Parathyroid adenoma (tissue), 2 donors: ENCODE results near the gene PNPO.

Experiments
- H2AFZ ChIP-seq: fragments of 300-600 bp; sonication (generic); one replicate; pipeline ENCODE4 v1.7.0; 2017; ENCODE audit warnings: antibody characterized with exemption, mild to moderate bottlenecking
- H3K27ac ChIP-seq: fragments of 300-600 bp; sonication (generic); one replicate; pipeline ENCODE4 v1.7.0; 2017
- H3K27me3 ChIP-seq: fragments of 300-600 bp; sonication (generic); one replicate; pipeline ENCODE4 v1.7.0; 2017; ENCODE audit warnings: low read length; ENCODE audit not compliant: control insufficient read depth, insufficient read depth
- H3K36me3 ChIP-seq: fragments of 300-600 bp; sonication (generic); one replicate; pipeline ENCODE4 v1.7.0; 2017; ENCODE audit warnings: low read length; ENCODE audit not compliant: control insufficient read depth, insufficient read depth
- H3K4me1 ChIP-seq: fragments of 300-600 bp; sonication (generic); one replicate; pipeline ENCODE4 v1.7.0; 2017; ENCODE audit warnings: control low read depth
- H3K4me2 ChIP-seq: fragments of 300-600 bp; sonication (generic); one replicate; pipeline ENCODE4 v1.7.0; 2017; ENCODE audit warnings: low read length
- H3K4me3 ChIP-seq: fragments of 300-600 bp; sonication (generic); one replicate; pipeline ENCODE4 v1.7.0; 2017; ENCODE audit warnings: low read depth, low read length
- H3K79me2 ChIP-seq: fragments of 300-600 bp; sonication (generic); one replicate; pipeline ENCODE4 v1.7.0; 2017; ENCODE audit warnings: control low read depth
- H3K9ac ChIP-seq: fragments of 300-600 bp; sonication (generic); one replicate; pipeline ENCODE4 v1.7.0; 2017; ENCODE audit warnings: mild to moderate bottlenecking
- H3K9me3 ChIP-seq: fragments of 300-600 bp; sonication (generic); one replicate; pipeline ENCODE4 v1.7.0; 2017; ENCODE audit warnings: low read length; ENCODE audit not compliant: control insufficient read depth
- TF ChIP-seq, protein P1 (sequence below): fragments of 300-600 bp; sonication (generic); IDR thresholded peaks from one replicate; pipeline ENCODE4 v1.7.0; 2017; ENCODE audit warnings: antibody characterized with exemption, mild to moderate bottlenecking
- donor health status: primary hyperparathyroidism.

Gene PNPO

DNA sequence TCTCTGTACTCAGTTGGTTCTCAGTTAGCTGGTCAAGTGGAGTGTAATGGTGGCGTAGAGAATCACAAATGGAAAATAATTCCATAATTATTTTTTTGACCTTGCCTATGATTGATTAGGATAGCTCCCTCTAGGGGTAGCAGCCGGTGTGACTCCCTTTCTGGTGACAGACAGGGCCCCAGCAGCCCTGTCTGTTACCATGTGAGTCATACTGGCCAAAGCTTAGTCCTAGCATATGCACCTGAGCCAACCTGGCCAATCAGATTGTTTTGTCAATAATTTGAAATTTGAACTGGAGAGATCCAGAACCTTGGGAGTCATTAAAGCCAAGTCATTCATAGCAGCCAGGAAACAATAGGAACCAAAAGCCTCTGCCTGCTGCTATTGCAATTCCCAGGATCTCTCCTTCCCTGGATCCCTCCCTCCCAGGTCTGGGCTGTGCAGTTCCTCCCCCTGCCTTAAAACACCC lies 5.6 kb downstream of the PNPO start:
- Histone ChIP-seq H3K4me1 (peaks cover 9% of the 10 kb centered on the region), H3K79me2 (no peaks in the 10 kb centered on the region), H3K9me3 (no peaks in the 10 kb centered on the region), H3K36me3 (no peaks in the 10 kb centered on the region), H3K9ac (no peak overlapping the region), H2AFZ (peak overlapping the region; percentile 5), H3K27ac (peak overlapping the region; percentile 45), H3K4me3 (no peak overlapping the region), H3K27me3 (no peaks in the 10 kb centered on the region), H3K4me2 (peak overlapping the region; percentile 9)
- TF ChIP-seq, protein P1, sequence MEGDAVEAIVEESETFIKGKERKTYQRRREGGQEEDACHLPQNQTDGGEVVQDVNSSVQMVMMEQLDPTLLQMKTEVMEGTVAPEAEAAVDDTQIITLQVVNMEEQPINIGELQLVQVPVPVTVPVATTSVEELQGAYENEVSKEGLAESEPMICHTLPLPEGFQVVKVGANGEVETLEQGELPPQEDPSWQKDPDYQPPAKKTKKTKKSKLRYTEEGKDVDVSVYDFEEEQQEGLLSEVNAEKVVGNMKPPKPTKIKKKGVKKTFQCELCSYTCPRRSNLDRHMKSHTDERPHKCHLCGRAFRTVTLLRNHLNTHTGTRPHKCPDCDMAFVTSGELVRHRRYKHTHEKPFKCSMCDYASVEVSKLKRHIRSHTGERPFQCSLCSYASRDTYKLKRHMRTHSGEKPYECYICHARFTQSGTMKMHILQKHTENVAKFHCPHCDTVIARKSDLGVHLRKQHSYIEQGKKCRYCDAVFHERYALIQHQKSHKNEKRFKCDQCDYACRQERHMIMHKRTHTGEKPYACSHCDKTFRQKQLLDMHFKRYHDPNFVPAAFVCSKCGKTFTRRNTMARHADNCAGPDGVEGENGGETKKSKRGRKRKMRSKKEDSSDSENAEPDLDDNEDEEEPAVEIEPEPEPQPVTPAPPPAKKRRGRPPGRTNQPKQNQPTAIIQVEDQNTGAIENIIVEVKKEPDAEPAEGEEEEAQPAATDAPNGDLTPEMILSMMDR, result peak; percentile 91

DNA sequence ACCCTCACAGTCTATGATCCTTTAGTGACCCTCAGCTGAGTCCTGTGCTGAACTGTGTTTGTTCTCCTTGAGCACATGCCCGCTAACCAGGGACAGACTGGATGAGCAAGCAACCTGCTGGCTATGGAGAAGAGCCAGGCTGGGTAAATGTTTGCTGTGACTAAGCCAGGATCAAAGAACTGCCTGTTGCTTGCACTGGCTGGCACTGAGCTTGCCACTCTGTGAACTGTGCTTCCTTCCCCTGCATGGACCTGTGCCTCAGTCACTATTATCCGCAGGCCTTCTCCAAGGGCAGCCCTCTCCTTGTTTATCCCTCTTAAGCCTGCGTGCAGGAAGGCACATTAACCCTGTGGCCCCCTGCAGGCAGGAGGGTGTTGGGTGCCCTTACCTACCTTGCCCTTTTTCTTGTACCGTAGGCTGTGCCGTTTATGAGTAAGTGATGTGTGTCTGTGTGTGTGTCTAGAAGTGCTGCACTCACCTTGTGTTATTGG lies 7.4 kb downstream of the PNPO start:
- TF ChIP-seq, protein P1, result no peak

DNA sequence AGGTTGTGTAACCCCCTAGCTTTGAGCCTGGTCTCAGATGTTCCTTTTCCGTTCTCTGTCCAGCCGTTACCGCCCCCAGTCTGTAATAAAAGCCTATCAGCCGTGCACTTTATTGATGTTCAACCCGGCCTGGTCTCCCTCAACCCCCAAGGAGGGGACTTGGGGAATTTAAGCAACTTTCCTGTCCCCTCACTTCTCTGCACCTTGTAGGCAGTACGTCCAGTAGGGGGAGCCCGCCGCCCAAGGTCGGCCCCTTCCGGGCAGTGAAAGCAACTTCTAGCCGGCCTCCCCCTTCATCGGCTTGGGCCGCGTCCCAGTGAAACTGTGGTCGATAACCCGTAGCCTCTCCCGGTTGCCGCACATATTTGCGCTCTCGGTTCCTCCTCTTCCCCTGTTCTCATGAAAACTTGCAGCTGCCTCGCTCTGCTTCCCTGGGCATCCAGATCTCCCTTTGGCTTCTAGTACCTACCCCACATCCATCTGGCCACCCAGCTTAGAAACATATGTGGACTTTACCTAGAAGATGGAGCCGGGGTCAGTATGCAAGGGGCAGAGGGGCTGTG lies 7.9 kb downstream of the PNPO start:
- no peaks in the 10 kb centered on the region for H3K36me3 ChIP-seq
- peak overlapping the region; percentile 54 for H3K4me2 ChIP-seq
- peaks cover 9% of the 10 kb centered on the region for H3K4me1 ChIP-seq
- TF ChIP-seq, protein P1, result peak; percentile 95
- no peak overlapping the region for H3K27ac ChIP-seq
- peak overlapping the region; percentile 72 for H2AFZ ChIP-seq
- H3K79me2 ChIP-seq, result no peaks in the 10 kb centered on the region
- no peak overlapping the region for H3K9ac ChIP-seq
- H3K4me3 ChIP-seq, result no peak overlapping the region
- H3K27me3 ChIP-seq, result no peaks in the 10 kb centered on the region
- no peaks in the 10 kb centered on the region for H3K9me3 ChIP-seq

More for the DNA sequence above, 7.4 kb downstream of the PNPO start:
- H3K27me3 ChIP-seq, result no peaks in the 10 kb centered on the region
- no peak overlapping the region for H3K27ac ChIP-seq
- no peak overlapping the region for H3K4me3 ChIP-seq
- no peak overlapping the region for H3K4me2 ChIP-seq
- H3K79me2 ChIP-seq, result no peaks in the 10 kb centered on the region
- no peaks in the 10 kb centered on the region for H3K36me3 ChIP-seq
- no peak overlapping the region for H3K9ac ChIP-seq
- H3K9me3 ChIP-seq, result no peaks in the 10 kb centered on the region
- H3K4me1 ChIP-seq, result peaks cover 9% of the 10 kb centered on the region
- H2AFZ ChIP-seq, result peak overlapping the region; percentile 72

DNA sequence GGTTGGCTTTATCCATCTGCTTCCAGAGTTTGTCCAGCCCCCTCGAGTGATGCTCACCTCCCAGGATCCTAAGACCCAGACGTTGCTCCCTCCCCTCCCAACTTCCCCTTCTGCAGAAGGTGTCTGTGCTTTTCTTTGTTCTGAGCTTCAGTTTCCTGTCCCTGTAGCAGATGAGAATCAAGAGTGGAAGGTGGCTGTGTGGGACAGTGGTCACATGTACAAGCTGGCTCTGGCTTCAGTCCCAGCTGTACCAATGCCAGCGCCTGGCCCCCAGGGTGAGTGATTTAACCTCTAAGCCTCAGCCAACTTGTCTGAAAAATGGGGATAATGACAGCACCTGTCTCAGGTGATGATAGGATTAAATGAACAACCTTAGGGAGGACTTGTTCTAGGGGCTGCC lies 8.6 kb downstream of the PNPO start:
- Histone ChIP-seq H3K27ac (no peak overlapping the region), H3K9me3 (no peaks in the 10 kb centered on the region), H3K4me3 (no peak overlapping the region), H3K79me2 (no peaks in the 10 kb centered on the region), H2AFZ (peak overlapping the region; percentile 72), H3K36me3 (no peaks in the 10 kb centered on the region), H3K4me2 (no peak overlapping the region), H3K4me1 (peaks cover 9% of the 10 kb centered on the region), H3K9ac (no peak overlapping the region), H3K27me3 (no peaks in the 10 kb centered on the region)
- TF ChIP-seq, protein P1, result no peak

DNA sequence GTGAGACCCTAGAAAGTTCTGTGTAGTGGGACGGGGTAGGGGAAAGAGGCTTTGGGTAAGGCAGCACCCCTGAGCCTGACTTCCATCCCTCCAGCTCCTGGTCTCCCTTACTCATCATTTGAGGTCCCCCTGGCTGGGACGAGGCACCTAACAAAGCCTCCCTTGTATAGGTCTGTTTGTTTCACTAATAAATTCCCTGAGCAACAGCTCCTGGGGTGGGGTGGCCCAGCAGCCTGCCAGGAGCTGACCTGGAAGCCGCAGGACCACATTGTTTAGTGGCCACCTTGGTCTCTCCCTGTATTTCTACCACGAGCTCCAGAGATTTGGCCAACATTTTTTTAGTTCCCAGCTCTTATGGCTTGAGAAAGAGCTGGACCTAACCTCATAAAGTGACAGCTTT lies 9.1 kb downstream of the PNPO start:
- H3K4me1 ChIP-seq, result peaks cover 9% of the 10 kb centered on the region
- H3K36me3 ChIP-seq, result no peaks in the 10 kb centered on the region
- TF ChIP-seq, protein P1, result no peak
- no peaks in the 10 kb centered on the region for H3K79me2 ChIP-seq
- H3K27ac ChIP-seq, result no peak overlapping the region
- H3K9me3 ChIP-seq, result no peaks in the 10 kb centered on the region
- no peak overlapping the region for H3K4me2 ChIP-seq
- no peak overlapping the region for H3K9ac ChIP-seq
- H2AFZ ChIP-seq, result no peak overlapping the region
- H3K4me3 ChIP-seq, result no peak overlapping the region
- H3K27me3 ChIP-seq, result no peaks in the 10 kb centered on the region
